RKO (cell line): Measurements from ENCODE around the gene PCBD1.
A peak's percentile ranks its signal among the peaks of the same experiment; 100 is the strongest.

ENCODE experiments used
- DNase-seq: peaks from one replicate; pipeline ENCODE4 v3.0.0-alpha.2; 2016; ENCODE audit warnings: low spot score

Gene PCBD1

DNA sequence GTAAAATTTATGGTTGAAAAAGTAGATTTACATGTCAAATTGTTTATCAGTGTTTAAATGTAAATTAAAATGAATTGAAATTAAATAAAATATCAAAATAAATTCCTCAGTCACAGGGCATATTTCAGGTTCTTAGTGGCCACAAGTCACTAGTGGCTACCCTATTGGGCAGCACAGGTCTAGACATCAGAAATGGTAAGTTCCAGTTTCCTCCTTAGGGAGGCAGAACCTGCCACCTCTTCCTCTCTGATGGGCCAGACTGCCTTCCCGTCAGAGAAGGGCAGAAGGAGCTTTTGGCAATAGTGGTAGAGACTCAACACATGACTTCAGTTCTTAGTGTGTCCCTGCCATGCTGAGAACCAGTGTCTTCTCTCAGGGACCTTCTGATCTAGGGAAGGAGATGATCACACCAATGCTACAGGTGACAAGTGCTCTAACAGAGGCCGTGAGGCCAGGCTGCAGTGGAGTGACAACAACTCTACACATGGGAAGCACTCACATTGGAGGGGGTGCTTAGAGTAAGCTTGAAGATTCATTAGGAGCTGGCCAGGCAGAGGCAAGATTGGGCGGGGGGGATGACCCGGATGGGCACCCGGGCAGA, 14.4 kb upstream of the PCBD1 start:
- DNase-seq = no peak

- no peak for DNase-seq
Observed at GRCh38 chr10:70901276-70901878, 13.0 kb upstream of the PCBD1 start.

DNA sequence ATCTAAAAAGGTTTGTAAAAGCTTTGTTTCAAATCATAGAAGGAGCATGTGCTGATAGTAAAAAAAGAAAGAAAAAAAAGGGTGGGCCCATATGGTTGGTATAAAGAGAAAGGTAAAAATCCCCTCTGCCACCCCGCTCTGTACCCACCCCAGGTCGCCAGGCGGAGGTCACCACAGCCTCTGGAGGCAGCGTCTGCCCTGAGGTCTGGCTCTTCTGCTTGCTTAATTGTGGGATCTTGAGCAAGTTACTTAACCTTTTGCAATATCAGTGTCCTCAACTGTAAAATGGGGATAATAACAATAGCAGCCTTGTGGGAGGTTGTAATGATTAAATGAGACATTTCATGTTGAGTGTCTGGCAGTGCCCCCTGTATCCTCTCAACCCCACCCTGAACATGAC, 10.7 kb upstream of the PCBD1 start:
- no peak for DNase-seq

DNA sequence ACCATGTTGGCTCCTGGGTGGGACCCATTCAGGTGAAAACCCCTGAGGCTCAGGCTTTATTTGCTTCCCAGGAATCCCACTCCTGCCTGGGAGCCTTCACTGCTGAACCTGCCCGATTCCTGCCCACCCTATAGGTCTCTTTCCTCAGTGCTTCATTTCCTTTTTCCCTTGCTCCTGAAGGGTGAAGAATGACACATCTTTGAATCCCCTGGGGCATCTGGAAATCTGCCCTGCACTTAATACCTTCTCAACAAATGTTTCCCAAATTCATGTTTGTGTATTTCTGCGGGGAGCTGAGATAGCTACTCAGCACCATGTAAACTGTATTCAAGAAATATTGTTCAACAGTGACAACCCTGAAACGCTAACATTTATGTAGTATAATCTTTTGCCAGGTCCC, 10.3 kb upstream of the PCBD1 start:
- DNase-seq = no peak

- DNase-seq = no peak
Observed at GRCh38 chr10:70896551-70896950, 8.2 kb upstream of the PCBD1 start.

DNA sequence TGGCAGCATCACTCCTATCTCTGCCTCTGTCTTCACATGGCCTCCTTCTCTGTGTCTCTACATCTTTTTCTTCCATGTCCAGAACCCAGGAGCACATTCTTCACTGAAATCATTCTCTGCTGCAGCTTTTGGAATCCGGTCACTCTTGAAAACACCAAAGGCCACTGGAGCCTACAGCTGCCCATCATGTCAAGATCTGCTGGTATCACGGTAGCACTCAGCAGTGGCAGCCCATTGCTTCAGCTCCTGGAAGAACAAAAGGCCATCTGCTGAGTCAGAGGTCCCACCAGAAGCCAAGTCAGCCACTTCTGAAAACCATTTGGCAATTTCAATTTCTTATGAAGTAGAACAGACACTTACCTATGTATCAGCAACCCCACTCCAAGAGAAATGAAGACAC, 6.1 kb upstream of the PCBD1 start:
- DNase-seq = no peak

GRCh38 chr10:70893227-70894006, 5.1 kb upstream of the PCBD1 start:
- no peak for DNase-seq

- no peak for DNase-seq
Observed at GRCh38 chr10:70892631-70893030, 4.3 kb upstream of the PCBD1 start.

- DNase-seq = no peak
Observed at GRCh38 chr10:70891627-70892026, 3.3 kb upstream of the PCBD1 start.

GRCh38 chr10:70890917-70891431, 2.6 kb upstream of the PCBD1 start:
- DNase-seq = no peak

GRCh38 chr10:70889291-70889690, 926 bp upstream of the PCBD1 start:
- peak; percentile 12 for DNase-seq

GRCh38 chr10:70886921-70887665, 1.3 kb downstream of the PCBD1 start:
- DNase-seq = peak; percentile 8

DNA sequence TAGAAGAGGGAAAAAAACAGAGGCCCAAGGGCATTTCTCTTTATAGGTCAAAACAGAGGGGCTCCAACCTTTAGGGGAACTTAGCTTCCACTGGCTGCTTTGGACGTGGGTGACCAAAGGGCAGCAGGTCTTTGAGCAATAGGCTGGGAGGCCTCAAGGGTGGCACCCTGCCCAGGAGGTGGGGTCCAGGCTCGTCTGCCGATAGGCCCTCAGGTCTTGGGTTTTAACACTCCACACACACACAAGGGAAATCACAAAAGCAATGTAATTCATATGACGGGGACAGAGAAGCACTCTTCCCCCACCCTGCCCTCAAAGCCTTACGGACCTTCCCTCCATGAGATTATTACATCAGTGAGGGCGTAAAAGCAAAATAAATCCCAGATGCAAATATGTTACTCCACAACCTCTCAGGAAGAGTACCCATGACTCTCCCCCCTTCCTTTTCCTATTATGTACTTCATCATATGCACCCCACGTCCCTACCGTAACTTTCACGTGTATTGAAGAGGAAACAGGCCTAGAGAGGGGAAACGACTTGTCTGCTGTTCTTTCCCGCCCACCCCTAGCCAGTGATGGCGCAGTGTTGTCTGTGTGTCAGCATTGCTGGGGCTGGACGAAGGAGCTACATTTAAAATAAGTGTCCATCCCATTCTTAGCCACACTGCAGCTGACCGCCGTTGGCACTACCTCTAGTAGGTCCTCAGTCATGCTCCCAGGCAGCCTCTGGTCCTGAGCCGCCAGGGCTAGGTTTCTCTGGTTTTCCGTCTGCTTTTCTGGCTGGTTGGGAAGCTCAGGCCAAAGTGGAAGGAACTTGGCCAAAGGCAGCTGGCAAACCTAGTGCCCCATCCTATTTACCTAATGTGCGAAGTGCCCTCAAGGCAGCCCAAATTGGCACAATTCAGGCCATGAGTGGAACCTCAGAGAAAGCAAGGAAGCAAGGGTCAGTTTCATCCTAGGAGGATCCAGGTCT, 2.1 kb downstream of the PCBD1 start:
- DNase-seq = no peak

GRCh38 chr10:70885481-70885880, 2.9 kb downstream of the PCBD1 start:
- no peak for DNase-seq

DNA sequence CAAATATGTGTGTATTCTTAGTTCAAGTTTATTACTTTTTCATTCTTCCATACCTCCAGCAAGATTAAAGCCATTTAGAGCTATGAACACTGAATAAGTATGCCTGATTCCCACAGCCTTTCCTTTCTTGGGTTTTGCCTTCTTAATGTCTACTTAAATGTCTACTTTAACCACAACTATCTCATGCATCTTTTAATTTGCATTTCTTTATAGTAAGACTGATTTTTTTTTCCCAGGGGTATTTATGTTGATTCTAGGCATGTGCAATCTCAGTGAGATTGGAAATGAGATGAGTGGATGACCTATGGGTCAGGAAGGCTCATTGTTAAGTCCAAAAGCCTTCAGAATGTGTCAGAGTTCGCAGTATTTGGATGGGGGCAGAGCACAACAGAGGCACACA, 3.6 kb downstream of the PCBD1 start:
- no peak for DNase-seq

DNA sequence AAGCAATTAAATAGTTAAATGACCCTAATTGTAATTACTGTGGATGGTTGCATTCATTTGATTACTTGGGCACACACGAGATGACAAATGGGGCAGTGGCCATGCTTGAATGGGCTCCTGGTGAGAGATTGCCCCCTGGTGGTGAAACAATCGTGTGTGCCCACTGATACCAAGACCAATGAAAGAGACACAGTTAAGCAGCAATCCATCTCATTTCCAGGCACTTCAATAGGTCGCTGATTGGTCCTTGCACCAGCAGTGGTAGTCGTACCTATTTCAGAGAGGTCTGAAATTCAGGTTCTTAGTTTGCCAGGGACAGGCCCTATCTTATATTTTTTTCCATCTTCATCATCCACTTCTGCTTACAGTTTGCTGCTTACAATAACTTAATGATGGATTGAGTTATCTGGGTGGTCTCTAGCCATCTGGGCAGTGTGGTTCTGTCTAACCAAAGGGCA, 8.3 kb downstream of the PCBD1 start:
- DNase-seq = peak; percentile 80

DNA sequence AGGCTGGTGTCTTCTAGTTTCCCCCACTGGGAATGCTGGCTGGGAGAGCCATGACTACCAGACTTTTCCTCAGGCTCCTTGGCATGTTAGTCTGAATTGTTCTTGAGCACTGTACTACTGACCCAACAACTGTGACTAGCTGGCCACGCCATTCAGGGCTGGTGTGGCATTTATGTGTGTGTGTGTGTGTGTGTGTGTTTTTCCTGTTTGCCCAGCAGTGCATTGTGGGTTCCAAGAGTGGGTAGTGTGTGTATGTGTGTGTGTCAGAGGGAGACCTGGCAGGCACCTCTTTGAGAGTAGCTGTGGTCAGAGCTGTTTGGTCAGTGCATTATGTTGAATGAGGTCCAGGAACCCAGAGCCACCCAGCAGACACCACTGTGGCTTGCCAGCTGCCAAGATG, 9.2 kb downstream of the PCBD1 start:
- DNase-seq = no peak

- no peak for DNase-seq
Observed at GRCh38 chr10:70874061-70874460, 14.3 kb downstream of the PCBD1 start.

GRCh38 chr10:70872291-70872690, 16.1 kb downstream of the PCBD1 start:
- no peak for DNase-seq

DNA sequence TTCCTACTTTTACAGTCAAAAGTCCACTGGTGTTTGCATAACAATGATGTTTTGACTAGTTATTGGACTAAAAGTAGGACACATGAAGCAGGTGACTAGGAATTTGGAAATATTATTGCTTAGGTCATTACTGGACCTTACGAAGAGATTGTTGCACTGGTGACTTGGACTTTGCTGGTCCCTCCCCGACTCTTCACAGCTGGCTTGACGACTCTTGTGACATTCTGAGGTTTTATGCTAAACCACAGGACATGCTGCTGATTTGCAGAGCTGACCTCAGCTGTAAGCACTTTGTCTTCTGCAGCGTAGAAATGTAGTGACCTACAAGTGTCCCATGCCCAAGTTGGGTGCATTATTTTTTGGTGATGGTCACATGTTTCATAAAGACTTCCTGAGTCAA, 21.9 kb downstream of the PCBD1 start:
- no peak for DNase-seq

- no peak for DNase-seq
Observed at GRCh38 chr10:70864935-70865334, 23.4 kb downstream of the PCBD1 start.
